GM21367 (cell line): ENCODE data around the gene RASGRF2.

Experiments used
- ATAC-seq: cut with Tn5 transposase; IDR thresholded peaks from one replicate; pipeline ENCODE4 v1.9.1; 2021; ENCODE audit not compliant: unreplicated experiment

RASGRF2 gene

GRCh38 chr5:80959768-80960442 is at the start of gene RASGRF2:
RASGRF2 (plus strand) TSS chr5:80960363; CDS start chr5:80960739, 376 bp downstream.
- no peak for ATAC-seq

GRCh38 chr5:80912479-80912878 is 47.7 kb upstream of the RASGRF2 start:
- ATAC-seq = no peak

- ATAC-seq = no peak
Observed at GRCh38 chr5:80915716-80916115, 44.4 kb upstream of the RASGRF2 start.

- no peak for ATAC-seq
Observed at GRCh38 chr5:80916676-80917075, 43.5 kb upstream of the RASGRF2 start.

GRCh38 chr5:80917631-80918030 is 42.5 kb upstream of the RASGRF2 start:
- ATAC-seq = no peak

GRCh38 chr5:80919678-80920196 is 40.4 kb upstream of the RASGRF2 start:
- ATAC-seq = no peak

- no peak for ATAC-seq
Observed at GRCh38 chr5:80920333-80920732, 39.8 kb upstream of the RASGRF2 start.

- no peak for ATAC-seq
Observed at GRCh38 chr5:80921026-80921425, 39.1 kb upstream of the RASGRF2 start.

GRCh38 chr5:80925931-80926330 is 34.2 kb upstream of the RASGRF2 start:
- ATAC-seq = no peak

- no peak for ATAC-seq
Observed at GRCh38 chr5:80926536-80926935, 33.6 kb upstream of the RASGRF2 start.

GRCh38 chr5:80926979-80927656 is 33.0 kb upstream of the RASGRF2 start:
- ATAC-seq = no peak

GRCh38 chr5:80928073-80928472 is 32.1 kb upstream of the RASGRF2 start:
- no peak for ATAC-seq

- no peak for ATAC-seq
Observed at GRCh38 chr5:80930940-80931339, 29.2 kb upstream of the RASGRF2 start.

GRCh38 chr5:80931411-80931810 is 28.8 kb upstream of the RASGRF2 start:
- ATAC-seq = no peak

GRCh38 chr5:80933036-80933435 is 27.1 kb upstream of the RASGRF2 start:
- ATAC-seq = no peak

- no peak for ATAC-seq
Observed at GRCh38 chr5:80934751-80935150, 25.4 kb upstream of the RASGRF2 start.

GRCh38 chr5:80935811-80936385 is 24.3 kb upstream of the RASGRF2 start:
- no peak for ATAC-seq

- ATAC-seq = no peak
Observed at GRCh38 chr5:80936881-80937280, 23.3 kb upstream of the RASGRF2 start.

GRCh38 chr5:80937584-80938356 is 22.4 kb upstream of the RASGRF2 start:
- no peak for ATAC-seq

GRCh38 chr5:80941496-80941895 is 18.7 kb upstream of the RASGRF2 start:
- ATAC-seq = no peak

- no peak for ATAC-seq
Observed at GRCh38 chr5:80951366-80951765, 8.8 kb upstream of the RASGRF2 start.
